T-helper 1 cell treated with Interleukin-12 subunit alpha and Interleukin-12 subunit beta and Interleukin-4 antibody, amounts not matched to agents 30 ng/mL and 1 ng/mL, for 36 hours (primary cell): Measurements from ENCODE around the gene CLEC7A. TPM values are rescaled to one million over a fixed set of nuclear protein-coding genes. Genes with fewer than 3 reads are reported as not detected.

Experiments
- intact Hi-C: fragments of 100-400 bp; cut with micrococcal nuclease; formaldehyde crosslinking; loops from one replicate; pipeline ENCODE4 v1.15.1; 2024
- total RNA-seq: library from RNA; stranded (reverse); gene quantifications from 2 replicates; pipeline ENCODE4 v1.2.3, GENCODE V29; 2022

The CLEC7A gene
- total RNA-seq, 1 donor from 2014 or later = 0.83 TPM

DNA sequence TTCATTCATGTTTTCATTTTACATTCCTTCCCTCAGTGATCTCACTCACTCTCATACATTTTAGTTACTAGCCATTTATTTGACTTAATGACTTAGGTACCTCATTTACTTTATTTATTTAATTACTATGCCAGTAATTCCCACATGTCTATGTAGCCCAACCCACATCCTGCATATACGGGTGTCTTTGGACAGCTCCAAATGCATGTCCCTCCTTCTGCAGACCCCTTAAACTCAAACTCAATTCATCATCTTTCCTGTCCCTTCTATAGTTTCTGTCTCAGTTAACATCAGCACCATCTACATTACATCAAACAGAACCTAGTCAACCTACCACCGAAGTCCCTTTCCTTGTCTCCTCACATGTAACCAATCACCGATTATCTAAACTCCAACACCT lies 34.0 kb downstream of the CLEC7A start:
- intact Hi-C loops = no loop called here

DNA sequence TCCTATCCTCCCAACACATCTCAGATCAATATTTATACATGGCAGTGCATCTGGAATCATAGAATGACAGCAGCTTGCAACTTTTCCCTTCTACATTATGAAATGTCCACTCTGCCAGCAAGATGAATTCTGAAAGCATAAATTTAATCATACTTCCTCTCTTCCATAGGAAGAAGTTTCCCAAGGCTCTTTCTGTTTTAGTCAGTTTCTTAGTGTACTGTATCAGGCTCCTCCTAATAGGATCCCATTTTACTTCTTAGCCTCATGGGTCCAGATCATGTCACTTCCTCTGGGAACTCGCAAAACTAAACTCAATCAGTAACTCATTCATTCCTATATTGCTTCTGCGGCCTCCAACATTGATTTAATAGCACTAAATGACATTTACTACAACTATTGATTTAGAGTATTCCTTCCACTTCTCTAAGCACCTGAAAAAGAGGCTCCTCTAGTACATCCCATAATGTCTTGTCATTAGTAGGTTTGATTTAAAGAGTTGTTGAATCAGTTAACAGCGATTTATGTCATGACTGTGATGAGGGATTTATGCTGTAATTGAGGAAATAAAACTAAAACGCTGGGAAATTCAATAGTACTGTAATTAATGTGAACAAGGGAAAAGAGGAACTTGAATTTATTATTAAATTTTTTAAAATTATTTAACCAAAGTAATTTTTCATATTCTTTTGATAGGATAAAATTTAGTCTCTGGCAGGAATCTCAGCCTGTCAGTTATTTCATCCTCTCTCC lies 35.2 kb downstream of the CLEC7A start:
- intact Hi-C loops = no loop called here

GRCh38 chr12:10088955-10089900 lies 40.8 kb downstream of the CLEC7A start:
- intact Hi-C loops = no loop called here

GRCh38 chr12:10088031-10088430 lies 42.0 kb downstream of the CLEC7A start:
- intact Hi-C loops = no loop called here

GRCh38 chr12:10086387-10086786 lies 43.6 kb downstream of the CLEC7A start:
- intact Hi-C loops = no loop called here

GRCh38 chr12:10084733-10085132 lies 45.3 kb downstream of the CLEC7A start:
- intact Hi-C loops = no loop called here

- intact Hi-C loops = no loop called here
These were observed 47.7 kb downstream of the CLEC7A start for GRCh38 chr12:10082117-10082874.

- intact Hi-C loops = no loop called here
These were observed 54.5 kb downstream of the CLEC7A start for GRCh38 chr12:10075451-10075850.

- intact Hi-C loops = no loop called here
These were observed 56.7 kb downstream of the CLEC7A start for GRCh38 chr12:10073261-10073660.

- intact Hi-C loops = no loop called here
These were observed 57.9 kb downstream of the CLEC7A start for GRCh38 chr12:10072131-10072530.

DNA sequence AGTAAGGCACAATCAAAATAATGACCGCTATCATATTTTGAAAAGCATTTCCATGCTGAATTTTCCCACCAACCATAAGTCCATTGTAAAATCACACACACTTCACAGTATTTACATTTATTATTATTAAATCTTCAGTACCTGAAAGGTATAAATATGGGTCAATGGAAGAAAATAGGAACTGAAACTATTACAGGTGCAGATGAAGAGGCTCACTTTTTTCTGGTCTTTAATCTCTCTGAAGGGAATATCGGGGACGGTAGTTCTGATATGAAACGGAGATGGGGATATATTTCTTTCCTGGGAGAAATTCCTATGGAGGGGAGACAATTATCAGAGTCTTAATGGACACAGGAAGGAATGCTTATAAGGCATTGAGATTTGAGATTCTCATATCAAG lies 59.6 kb downstream of the CLEC7A start:
- intact Hi-C loops = no loop called here

- intact Hi-C loops = no loop called here
These were observed 60.0 kb downstream of the CLEC7A start for GRCh38 chr12:10069976-10070375.

- intact Hi-C loops = no loop called here
These were observed 60.9 kb downstream of the CLEC7A start for GRCh38 chr12:10069099-10069498.

- intact Hi-C loops = no loop called here
These were observed 61.4 kb downstream of the CLEC7A start for GRCh38 chr12:10068644-10069043.

DNA sequence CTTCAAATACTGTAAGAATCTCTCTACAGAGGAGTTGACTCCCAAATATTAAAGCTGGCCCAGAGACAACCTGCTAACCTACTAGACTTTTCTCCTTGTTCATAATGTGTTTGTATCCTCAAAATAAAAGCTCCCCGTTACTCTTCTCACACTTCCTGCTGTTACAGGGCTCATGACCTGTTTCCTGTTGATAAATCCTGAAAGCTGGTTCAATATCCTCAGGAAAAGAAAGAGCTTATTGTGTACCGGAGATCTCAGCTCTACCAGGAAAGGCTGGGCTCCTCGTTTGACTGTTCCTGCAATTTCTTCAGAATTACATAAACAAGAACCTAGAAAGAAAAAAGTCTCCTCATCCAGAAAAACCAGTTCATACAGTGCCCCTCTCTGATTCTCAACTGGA lies 62.1 kb downstream of the CLEC7A start:
- intact Hi-C loops = no loop called here

DNA sequence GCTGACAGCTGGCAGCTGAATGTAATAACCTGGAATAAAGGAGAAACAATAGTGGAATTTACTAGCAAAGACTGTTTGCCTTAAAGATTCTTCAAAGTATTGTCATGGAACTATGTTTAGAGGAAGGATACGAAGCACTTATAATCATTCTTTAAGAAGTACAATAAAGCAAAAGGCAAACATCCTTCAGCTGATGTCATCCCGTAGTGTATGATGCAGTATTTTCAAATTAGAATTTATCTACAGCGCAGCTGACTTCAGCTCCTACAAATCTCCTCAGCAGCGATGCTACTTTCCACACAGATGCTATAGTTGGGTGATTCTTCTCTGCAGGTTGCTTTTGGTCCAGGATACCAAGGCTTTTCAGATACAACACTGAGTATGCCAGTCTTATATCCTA lies 62.7 kb downstream of the CLEC7A start:
- intact Hi-C loops = no loop called here

Other genes with a start within 250 kb of the CLEC7A start
- not detected in 2 replicates for gene KLRF2, start 248.7 kb downstream of the CLEC7A start, total RNA-seq
- gene CLEC2A, start 197.8 kb downstream of the CLEC7A start, total RNA-seq = not detected in 2 replicates
- gene CLEC12A, start 158.8 kb downstream of the CLEC7A start, total RNA-seq = 1.7 and 1.9 TPM in 2 replicates
- gene CLEC1B, start 131.1 kb downstream of the CLEC7A start, total RNA-seq = not detected in 2 replicates
- gene CLEC12B, start 119.6 kb downstream of the CLEC7A start, total RNA-seq = 0.15 and 0.32 TPM in 2 replicates
- gene CLEC9A, start 99.5 kb downstream of the CLEC7A start, total RNA-seq = not detected in 2 replicates
- gene CLEC1A, start 31.2 kb downstream of the CLEC7A start, total RNA-seq = not detected in 2 replicates
- gene OLR1, start 41.9 kb upstream of the CLEC7A start, total RNA-seq = not detected in 2 replicates
- gene TMEM52B, start 48.8 kb upstream of the CLEC7A start, total RNA-seq = not detected in 2 replicates
- 4.2 and 5.4 TPM in 2 replicates for gene GABARAPL1, start 82.7 kb upstream of the CLEC7A start, total RNA-seq
- gene KLRD1, start 177.7 kb upstream of the CLEC7A start, total RNA-seq = 2.5 and 4.9 TPM in 2 replicates